B cell (primary cell): Measurements from ENCODE around the gene SELL. TPM values are rescaled to one million over a fixed set of nuclear protein-coding genes. Genes with fewer than 3 reads are reported as not detected.

ENCODE experiments used
- ATAC-seq: fragments of 200-7000 bp; cut with Tn5 transposase; one replicate; pipeline ENCODE4 v1.10.0; 2021; ENCODE audit warnings: low read depth, mild to moderate bottlenecking, moderate number of reproducible peaks, moderate library complexity
- CTCF ChIA-PET: fragments of 350-600 bp; sonication (Branson Sonifier 250); formaldehyde crosslinking; loops from one replicate; lab custom pipeline; 2021; ENCODE audit warnings: antibody characterized with exemption, inconsistent platforms; lab: Charles Lee
- POLR2A ChIA-PET: fragments of 350-600 bp; sonication (Branson Sonifier 250); formaldehyde crosslinking; loops from one replicate; lab custom pipeline; 2021; ENCODE audit warnings: antibody characterized with exemption; lab: Charles Lee
- DNase-seq: peaks from one replicate; pipeline ENCODE4 v3.0.0; 2013
- H2AFZ ChIP-seq: 2 replicates; pipeline ENCODE4 v1.6.1; 2012; ENCODE audit warnings: mild to moderate bottlenecking, low read depth, low read length; ENCODE audit not compliant: insufficient read depth, poor library complexity, severe bottlenecking
- H3K27ac ChIP-seq, 2 donors: 1 replicate in 1 of 2; 2 replicates in 1 of 2; pipeline ENCODE4 v1.5.1; 2012 to 2013; ENCODE audit warnings: low read length in 2 of 2, mild to moderate bottlenecking in 2 of 2, moderate library complexity in 1 of 2
- H3K27me3 ChIP-seq, 4 experiments: fragments of 200-600 bp in 1 of 4; sonication (generic) in 1 of 4; replicated peaks in 1 of 4; 1 replicate in 2 of 4; 2 replicates in 2 of 4; pipeline versions ENCODE4 v1.6.1 to v1.7.0; 2013 to 2016; ENCODE audit warnings: low read length in 3 of 4, mild to moderate bottlenecking in 2 of 4, mixed read lengths in 1 of 4, moderate library complexity in 1 of 4; ENCODE audit not compliant: insufficient read depth in 4 of 4, control insufficient read depth in 3 of 4; ENCODE audit errors: control extremely low read depth in 1 of 4
- H3K36me3 ChIP-seq, 2 experiments: replicated peaks in 1 of 2; 1 replicate in 1 of 2; 2 replicates in 1 of 2; pipeline versions ENCODE4 v1.6.1 to v1.7.1; 2013; ENCODE audit warnings: low read length in 1 of 2; ENCODE audit not compliant: insufficient read depth in 2 of 2, control insufficient read depth in 1 of 2; ENCODE audit errors: control extremely low read depth in 1 of 2, extremely low read depth in 1 of 2
- H3K4me1 ChIP-seq, 2 donors: fragments of 200-600 bp in 1 of 2; sonication (generic) in 1 of 2; 1 replicate in 1 of 2; 2 replicates in 1 of 2; pipeline versions ENCODE4 v1.5.1 to v1.6.1; 2013 to 2017; ENCODE audit warnings: low read length in 2 of 2; ENCODE audit not compliant: control insufficient read depth in 2 of 2, insufficient read depth in 2 of 2
- H3K4me2 ChIP-seq: replicated peaks from 2 replicates; pipeline ENCODE3; 2012; ENCODE audit warnings: mild to moderate bottlenecking, low read depth, low read length; ENCODE audit not compliant: poor library complexity, severe bottlenecking
- H3K4me3 ChIP-seq, 5 experiments: fragments of 200-600 bp in 1 of 5; sonication (generic) in 1 of 5; 1 replicate in 3 of 5; 2 replicates in 2 of 5; pipeline versions ENCODE4 v1.5.1 to v1.7.0; 2011 to 2016; ENCODE audit warnings: low read length in 4 of 5, mild to moderate bottlenecking in 4 of 5, low read depth in 2 of 5, control low read depth in 1 of 5, moderate library complexity in 1 of 5; ENCODE audit not compliant: insufficient read depth in 1 of 5; ENCODE audit errors: control extremely low read depth in 1 of 5, extremely low read depth in 1 of 5
- H3K79me2 ChIP-seq: fragments of 200-600 bp; sonication (generic); one replicate; pipeline ENCODE4 v1.6.0; 2016; ENCODE audit warnings: low read length; ENCODE audit not compliant: control insufficient read depth, insufficient read depth
- H3K9ac ChIP-seq: fragments of 200-600 bp; sonication (generic); 2 replicates; pipeline ENCODE4 v1.6.1; 2017; ENCODE audit warnings: mild to moderate bottlenecking, low read length, moderate library complexity
- H3K9me3 ChIP-seq, 3 donors: one replicate each; pipeline versions ENCODE4 v1.6.1 to v1.7.1; 2013; ENCODE audit warnings: low read length in 2 of 3; ENCODE audit not compliant: control insufficient read depth in 2 of 3, insufficient read depth in 1 of 3; ENCODE audit errors: control extremely low read depth in 1 of 3
- H4K20me1 ChIP-seq: 2 replicates; pipeline ENCODE4 v1.6.0; 2012; ENCODE audit warnings: mild to moderate bottlenecking, low read length; ENCODE audit not compliant: insufficient read depth, control insufficient read depth, poor library complexity, severe bottlenecking
- H3K27ac Mint-ChIP-seq: one replicate; pipeline ENCODE4 v1.8.0; 2021; ENCODE audit warnings: mixed read lengths
- H3K27me3 Mint-ChIP-seq: one replicate; pipeline ENCODE4 v1.8.0; 2021; ENCODE audit warnings: mixed read lengths
- H3K4me1 Mint-ChIP-seq: one replicate; pipeline ENCODE4 v1.8.0; 2021; ENCODE audit warnings: mixed read lengths
- H3K4me3 Mint-ChIP-seq: one replicate; pipeline ENCODE4 v1.8.0; 2021; ENCODE audit warnings: mixed read lengths
- H3K9me3 Mint-ChIP-seq: one replicate; pipeline ENCODE4 v1.8.0; 2022; ENCODE audit warnings: mixed read lengths; ENCODE audit not compliant: insufficient read depth
- CTCF ChIP-seq: fragments of 200-600 bp; IDR thresholded peaks from one replicate; pipeline ENCODE4 v1.8.0; 2022; ENCODE audit warnings: antibody characterized with exemption, mild to moderate bottlenecking
- EZH2 ChIP-seq: IDR thresholded peaks from 2 replicates; pipeline ENCODE4 v1.6.1; 2012; ENCODE audit warnings: borderline replicate concordance, low read depth, mild to moderate bottlenecking, moderate library complexity, low read length; ENCODE audit not compliant: insufficient read depth, poor library complexity, severe bottlenecking
- WGBS: methylation state at CpG from one replicate; pipeline ENCODE4 v1.1.5; 2013; ENCODE audit warnings: missing lambda C conversion rate; ENCODE audit not compliant: insufficient coverage; 5-methylcytosine and 5-hydroxymethylcytosine counted together
- intact Hi-C: fragments of 100-400 bp; cut with micrococcal nuclease; formaldehyde crosslinking; loops from one replicate; pipeline ENCODE4 v1.10.0; 2022
- polyA plus RNA-seq: library from polyadenylated mRNA; depleted of rRNA; stranded (reverse); fragments of >200 nt; gene quantifications from 2 replicates; pipeline ENCODE4 v1.2.3, GENCODE V29; 2012
- total RNA-seq, 2 donors: library from RNA; stranded (reverse); fragments of 120-200 nt in 1 of 2; gene quantifications; 1 replicate in 1 of 2; 2 replicates in 1 of 2; pipeline versions ENCODE4 v1.2.3 to v1.2.4, GENCODE V29; 2013 to 2022

SELL gene
- total and polyA plus RNA-seq, 2 donors (not counting 1 experiment from before 2014, with no cell fraction given) = 250 to 258 TPM

GRCh38 chr1:169746550-169746949, 35.1 kb upstream of the SELL start:
- CTCF ChIA-PET = no interaction called here
- no peaks in the 10 kb centered on the region for H3K27me3 ChIP-seq
- no peak overlapping the region for H3K4me3 ChIP-seq
- POLR2A ChIA-PET = no interaction called here
- H3K4me1 ChIP-seq = no peaks in the 10 kb centered on the region
- H3K4me2 ChIP-seq = no peak overlapping the region
- WGBS = 86% methylated on average over 1 of the region's 2 CpGs
- TF ChIP-seq CTCF (no peak), EZH2 (no peak)
- no peak overlapping the region for H3K9ac ChIP-seq
- H3K27ac Mint-ChIP-seq = no peak overlapping the region
- H3K4me1 Mint-ChIP-seq = no peaks in the 10 kb centered on the region
- no peak overlapping the region for H3K27ac ChIP-seq
- H3K4me3 Mint-ChIP-seq = no peak overlapping the region
- intact Hi-C loops = no loop called here
- DNase-seq = no peak
- H3K36me3 ChIP-seq = no peaks in the 10 kb centered on the region
- H2AFZ ChIP-seq = no peak overlapping the region
- H3K9me3 ChIP-seq = peaks cover 0 to 3% (median 0%) of the 10 kb centered on the region in 3 donors
- no peaks in the 10 kb centered on the region for H3K79me2 ChIP-seq
- no peaks in the 10 kb centered on the region for H3K9me3 Mint-ChIP-seq
- no peak for ATAC-seq
- peaks cover 16% of the 10 kb centered on the region for H3K27me3 Mint-ChIP-seq
- no peaks in the 10 kb centered on the region for H4K20me1 ChIP-seq

- ChIA-PET CTCF (no interaction called here), POLR2A (no interaction called here)
- no peaks in the 10 kb centered on the region for H3K4me1 ChIP-seq
- ATAC-seq = no peak
- H3K4me3 ChIP-seq = no peak overlapping the region
- H3K4me1 Mint-ChIP-seq = no peaks in the 10 kb centered on the region
- no peaks in the 10 kb centered on the region for H3K9me3 Mint-ChIP-seq
- H3K4me3 Mint-ChIP-seq = no peak overlapping the region
- no peaks in the 10 kb centered on the region for H3K27me3 ChIP-seq
- no peaks in the 10 kb centered on the region for H3K36me3 ChIP-seq
- no peak overlapping the region for H3K4me2 ChIP-seq
- H2AFZ ChIP-seq = no peak overlapping the region
- no peaks in the 10 kb centered on the region for H4K20me1 ChIP-seq
- H3K79me2 ChIP-seq = no peaks in the 10 kb centered on the region
- 100% methylated on average over 1 of the region's 5 CpGs for WGBS
- intact Hi-C loops = no loop called here
- no peak overlapping the region for H3K27ac Mint-ChIP-seq
- DNase-seq = no peak
- no peak for TF ChIP-seq EZH2
- TF ChIP-seq CTCF = no peak
- no peak overlapping the region for H3K9ac ChIP-seq
- H3K27me3 Mint-ChIP-seq = peaks cover 16% of the 10 kb centered on the region
- H3K9me3 ChIP-seq = peaks cover 0 to 3% (median 0%) of the 10 kb centered on the region in 3 donors
- H3K27ac ChIP-seq = no peak overlapping the region
Observed at GRCh38 chr1:169745015-169745861, 33.8 kb upstream of the SELL start.
